Stimulated activated CD4-positive, alpha-beta T cell treated with anti-CD3 and anti-CD28 coated beads, Interleukin-4, amount 100 ng/mL, for 1 hour (primary cell): ENCODE measurements around the gene PIK3R2.
A peak's percentile ranks its signal among the peaks of the same experiment; 100 is the strongest.

ENCODE experiments used
- DNase-seq: peaks from one replicate; pipeline ENCODE4 v3.0.0-alpha.2; 2020

Gene PIK3R2

DNA sequence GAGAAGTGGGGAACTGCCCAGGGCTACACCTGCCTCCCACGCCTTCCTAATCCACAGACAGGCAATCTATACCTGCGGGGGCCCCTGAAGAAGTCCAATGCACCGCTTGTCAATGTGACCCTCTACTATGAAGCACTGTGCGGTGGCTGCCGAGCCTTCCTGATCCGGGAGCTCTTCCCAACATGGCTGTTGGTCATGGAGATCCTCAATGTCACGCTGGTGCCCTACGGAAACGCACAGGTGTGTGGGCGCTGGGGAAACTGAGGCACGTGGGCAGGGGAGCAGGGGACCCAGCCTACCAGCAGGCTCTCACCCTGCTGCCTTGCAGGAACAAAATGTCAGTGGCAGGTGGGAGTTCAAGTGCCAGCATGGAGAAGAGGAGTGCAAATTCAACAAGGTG lies 22.0 kb downstream of the PIK3R2 start:
- DNase-seq = no peak

DNA sequence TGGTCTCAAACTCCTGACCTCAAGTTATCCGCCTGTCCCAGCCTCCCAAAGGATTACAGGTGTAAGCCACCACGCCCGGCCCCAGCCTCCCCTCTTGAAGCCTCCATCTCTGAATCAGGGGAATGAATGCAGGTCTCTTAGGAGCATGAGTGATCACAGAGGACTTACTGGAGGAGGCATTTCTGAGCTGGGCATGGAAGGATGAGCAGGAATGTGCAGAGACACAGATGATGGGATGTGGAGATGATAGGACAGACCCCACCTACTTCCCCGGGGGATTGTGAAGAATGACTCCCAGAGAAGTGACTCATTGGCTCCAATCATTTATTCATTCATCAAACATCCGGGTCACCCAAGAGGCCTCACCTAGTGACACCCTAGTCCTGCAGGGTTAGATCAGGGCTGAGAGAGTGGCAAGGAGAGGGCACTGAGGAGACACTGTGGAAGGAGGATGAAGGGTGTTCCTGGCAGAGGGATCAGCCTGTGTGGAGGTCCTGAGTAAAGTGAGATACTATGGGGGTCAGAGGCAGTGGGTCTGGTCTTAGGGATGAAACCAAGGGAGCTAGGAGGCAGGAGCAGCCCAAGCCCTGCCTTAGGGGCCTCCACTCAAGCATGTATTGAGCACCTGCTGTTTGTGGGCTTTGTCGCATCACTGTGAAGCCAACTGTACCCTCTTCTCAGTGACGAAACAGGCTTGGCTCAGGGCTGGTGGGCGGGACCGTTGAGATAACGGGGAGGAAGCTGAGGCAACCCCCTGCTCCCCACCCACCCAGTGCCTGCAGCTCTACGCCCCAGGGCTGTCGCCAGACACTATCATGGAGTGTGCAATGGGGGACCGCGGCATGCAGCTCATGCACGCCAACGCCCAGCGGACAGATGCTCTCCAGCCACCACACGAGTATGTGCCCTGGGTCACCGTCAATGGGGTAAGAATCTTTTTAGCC lies 23.7 kb downstream of the PIK3R2 start:
- no peak for DNase-seq

DNA sequence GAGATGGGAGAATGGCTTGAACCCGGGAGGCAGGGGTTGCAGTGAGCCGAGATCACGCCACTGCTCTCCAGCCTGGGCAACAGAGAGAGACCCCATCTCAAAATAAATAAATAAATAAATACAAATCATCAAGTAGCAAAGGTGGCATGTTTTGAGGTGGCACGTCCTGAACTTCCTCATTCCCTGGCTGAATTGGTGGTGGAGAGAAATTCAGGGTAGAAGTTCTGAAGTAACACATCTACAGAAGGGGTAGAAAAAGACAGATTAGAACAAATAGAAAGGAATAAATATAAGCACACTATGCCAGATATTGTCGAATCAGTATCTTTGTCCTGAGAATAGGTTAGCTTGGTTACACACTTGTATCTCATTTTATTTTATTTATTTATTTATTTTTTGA lies 27.0 kb downstream of the PIK3R2 start:
- no peak for DNase-seq

DNA sequence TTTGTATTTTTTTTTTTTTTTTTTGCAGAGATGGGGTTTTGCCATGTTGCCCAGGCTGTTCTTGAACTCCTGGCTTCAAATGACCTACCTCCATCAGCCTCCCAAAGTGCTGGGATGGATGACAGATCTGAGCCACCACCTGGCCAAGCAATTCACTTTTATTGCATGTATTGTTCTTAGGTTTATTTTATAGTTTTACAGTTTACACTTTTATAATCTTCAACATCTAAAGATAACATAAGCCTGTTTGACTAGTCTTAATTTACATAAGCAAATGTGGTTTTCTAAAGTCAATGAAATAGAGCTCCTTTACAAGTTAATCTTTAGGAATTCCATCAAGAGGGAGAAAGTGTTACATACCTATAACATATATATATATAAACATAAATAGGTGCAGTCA lies 30.6 kb downstream of the PIK3R2 start:
- no peak for DNase-seq

DNA sequence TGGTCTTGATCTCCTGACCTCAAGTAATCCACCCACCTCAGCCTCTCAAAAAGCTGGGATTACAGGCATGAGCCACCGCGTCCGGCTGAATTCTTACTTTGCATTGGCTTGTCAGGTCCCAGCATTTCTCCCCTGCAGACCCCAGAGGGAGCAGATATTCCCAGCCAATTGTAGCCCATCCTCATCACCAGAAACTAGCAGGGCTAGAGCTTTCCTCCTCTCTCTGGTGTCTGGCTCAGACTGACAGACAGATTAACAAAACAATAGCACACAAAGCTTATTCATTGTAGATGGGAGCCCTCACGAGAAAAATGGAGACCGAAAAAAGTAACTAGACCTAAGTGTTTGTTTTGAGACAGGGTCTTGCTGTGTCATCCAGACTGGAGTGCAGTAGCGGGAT lies 32.6 kb downstream of the PIK3R2 start:
- DNase-seq = no peak

DNA sequence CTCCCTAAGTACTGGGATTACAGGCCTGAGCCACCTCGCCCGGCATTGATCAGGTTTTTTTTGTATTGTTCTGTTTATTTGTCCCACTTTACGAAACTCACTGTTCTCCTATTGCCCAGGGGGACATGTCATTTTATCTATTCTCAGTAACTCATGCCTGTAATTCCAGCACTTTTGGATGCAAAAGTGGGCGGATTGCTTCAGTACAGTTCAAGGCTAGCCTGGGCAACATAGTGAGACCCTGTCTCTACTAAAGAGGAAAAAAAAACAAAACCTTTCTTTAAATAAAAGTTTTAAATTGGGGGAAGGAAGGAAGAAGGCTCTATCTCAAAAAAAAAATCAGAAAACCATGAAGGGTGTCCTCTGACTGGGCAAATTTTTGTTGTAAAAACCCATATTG lies 37.3 kb downstream of the PIK3R2 start:
- DNase-seq = no peak

DNA sequence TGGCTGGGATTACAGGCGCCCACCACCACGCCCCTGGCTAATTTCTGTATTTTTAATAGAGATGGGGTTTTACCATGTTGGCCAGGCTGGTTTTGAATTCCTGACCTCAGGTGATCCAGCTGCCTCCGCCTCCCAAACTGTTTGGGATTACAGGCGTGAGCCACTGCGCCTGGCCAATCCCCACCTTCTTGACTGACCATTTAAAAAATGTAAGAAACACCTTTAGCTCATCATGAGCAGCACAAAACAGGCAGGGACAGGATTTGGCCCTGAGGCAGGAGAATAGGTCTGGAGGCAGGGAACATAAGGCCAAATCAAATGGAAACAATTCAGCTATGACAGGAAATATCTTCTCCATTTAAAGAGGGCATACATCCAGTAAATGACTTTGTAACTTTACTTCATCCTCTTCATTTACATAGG lies 38.7 kb downstream of the PIK3R2 start:
- no peak for DNase-seq

DNA sequence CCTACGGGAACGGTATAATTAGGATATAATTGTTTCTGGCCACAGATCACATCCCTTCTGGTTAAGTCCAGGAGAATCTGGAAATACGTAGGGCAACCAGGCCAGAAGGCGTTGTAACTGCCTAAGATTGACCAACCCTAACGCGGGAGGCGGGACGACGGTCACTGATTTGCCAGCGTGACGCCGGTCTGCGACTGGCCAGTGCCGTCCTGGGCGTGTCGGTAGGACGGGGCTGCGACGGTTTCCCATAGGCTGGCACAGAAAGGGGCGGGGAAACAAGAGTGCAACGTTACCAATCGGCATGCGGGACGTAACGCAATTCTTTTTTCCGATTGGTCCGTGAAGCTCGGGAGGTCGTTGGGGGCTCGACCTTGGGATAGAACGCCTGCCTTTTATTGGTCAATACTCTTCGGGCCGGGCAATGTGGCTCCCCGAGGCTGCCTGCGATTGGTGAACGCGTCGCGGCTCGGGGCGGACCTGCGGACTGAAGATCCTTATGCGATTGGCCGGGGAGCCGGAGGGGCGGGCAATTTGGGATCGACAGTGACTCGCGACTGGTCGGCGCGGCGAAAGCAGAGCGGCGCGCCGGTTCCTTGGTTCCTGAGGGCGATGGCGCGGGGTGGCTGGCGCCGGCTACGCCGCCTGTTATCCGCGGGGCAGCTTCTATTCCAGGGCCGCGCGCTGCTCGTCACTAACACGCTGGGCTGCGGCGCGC lies 39.9 kb downstream of the PIK3R2 start, which contains the start of gene MPV17L2:
MPV17L2 (plus strand) TSS at position 546 of the 715 bp plus-strand sequence; CDS start at position 610, 64 bp downstream.
- peak; percentile 98 for DNase-seq

DNA sequence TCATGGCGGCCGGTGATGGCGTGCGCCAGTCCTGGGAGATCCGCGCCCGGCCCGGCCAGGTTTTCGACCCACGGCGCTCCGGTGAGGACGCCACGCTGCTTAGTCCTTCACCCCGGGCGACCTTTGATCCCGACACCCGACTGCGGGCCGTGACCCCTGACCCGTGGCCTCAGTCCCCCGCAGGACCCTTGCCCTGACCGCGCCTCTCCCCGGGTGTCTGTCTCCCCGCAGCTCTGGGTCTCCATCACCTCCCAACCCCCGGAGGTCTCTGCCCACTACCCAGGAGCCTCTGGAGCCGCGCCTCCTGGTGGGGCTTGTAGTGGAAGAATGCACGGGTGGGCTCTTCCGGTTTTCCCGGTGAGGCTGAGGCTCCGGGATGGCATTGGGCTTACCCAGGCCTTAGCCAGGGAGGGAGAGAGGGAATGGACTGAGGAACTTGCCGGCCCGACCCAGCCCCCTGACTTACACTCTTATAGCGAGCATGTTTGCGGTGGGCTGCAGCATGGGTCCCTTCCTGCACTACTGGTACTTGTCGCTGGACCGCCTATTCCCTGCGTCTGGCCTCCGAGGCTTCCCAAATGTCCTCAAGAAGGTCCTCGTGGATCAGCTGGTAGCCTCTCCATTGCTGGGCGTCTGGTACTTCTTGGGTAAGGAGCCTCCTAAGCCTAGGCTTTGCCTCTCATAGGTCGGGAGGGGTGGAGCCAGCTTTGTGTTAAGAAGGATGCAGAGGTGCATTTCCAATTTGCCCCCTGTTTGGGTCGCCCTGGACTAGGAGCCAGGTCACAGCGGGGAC lies 40.6 kb downstream of the PIK3R2 start:
- DNase-seq = no peak

DNA sequence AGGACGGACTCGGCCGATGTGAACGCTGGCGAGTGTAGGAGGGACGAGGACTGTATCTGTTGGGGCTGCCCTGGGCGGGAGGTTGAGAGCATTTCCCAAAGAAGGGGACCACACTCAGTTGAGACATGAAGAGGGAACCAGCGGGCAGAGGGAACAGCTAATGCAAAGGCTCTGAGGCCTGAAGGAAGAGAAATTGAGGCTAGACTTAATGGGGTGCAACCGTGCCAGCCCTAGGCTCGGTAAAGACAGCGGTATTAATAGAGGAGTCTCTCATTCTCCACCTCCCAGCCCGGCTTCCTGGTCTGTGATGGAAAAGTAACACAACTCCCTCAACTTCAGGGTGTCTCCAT lies 41.2 kb downstream of the PIK3R2 start:
- DNase-seq = no peak

DNA sequence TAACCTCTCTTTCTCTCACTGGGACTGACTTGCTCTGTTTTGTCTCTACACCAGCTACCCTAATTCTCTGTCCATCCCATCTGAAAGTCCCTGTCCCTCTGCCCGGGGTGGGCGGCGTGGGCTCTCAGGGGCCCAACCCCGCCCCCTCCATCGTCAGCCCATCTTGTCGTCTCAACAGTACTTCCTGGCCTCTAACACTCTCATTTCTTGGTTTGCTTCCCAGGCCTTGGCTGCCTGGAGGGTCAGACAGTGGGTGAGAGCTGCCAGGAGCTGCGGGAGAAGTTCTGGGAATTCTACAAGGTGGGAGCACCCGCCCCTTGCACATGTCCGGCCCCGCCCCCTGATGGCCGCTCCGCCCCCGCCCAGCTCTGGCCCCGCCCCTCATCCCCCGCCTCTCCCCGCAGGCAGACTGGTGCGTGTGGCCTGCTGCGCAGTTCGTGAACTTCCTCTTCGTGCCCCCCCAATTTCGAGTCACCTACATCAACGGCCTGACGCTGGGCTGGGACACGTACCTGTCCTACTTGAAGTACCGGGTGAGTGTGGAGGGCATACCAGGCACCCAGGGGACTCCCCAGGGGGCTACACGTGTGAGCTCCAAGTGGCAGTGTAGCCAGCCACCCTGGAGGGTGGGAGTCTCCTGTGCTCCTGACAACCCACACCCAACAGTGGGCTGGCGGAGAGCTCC lies 41.7 kb downstream of the PIK3R2 start:
- peak; percentile 43 for DNase-seq

DNA sequence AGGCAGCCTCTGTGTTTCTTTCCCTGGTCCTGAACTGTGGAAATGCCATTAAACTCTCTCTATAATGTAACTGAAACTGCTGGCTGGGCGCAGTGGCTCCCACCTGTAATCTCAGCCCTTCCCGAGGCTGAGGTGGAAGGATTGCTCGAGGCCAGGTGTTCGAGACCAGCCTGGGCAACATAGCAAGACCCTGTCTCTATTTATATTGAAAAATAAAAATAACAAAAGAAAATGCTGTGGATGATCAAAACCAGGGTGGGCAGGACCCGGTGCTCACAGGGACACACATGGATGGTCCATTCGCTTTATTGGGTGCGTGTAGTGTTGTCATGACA lies 43.5 kb downstream of the PIK3R2 start:
- no peak for DNase-seq

DNA sequence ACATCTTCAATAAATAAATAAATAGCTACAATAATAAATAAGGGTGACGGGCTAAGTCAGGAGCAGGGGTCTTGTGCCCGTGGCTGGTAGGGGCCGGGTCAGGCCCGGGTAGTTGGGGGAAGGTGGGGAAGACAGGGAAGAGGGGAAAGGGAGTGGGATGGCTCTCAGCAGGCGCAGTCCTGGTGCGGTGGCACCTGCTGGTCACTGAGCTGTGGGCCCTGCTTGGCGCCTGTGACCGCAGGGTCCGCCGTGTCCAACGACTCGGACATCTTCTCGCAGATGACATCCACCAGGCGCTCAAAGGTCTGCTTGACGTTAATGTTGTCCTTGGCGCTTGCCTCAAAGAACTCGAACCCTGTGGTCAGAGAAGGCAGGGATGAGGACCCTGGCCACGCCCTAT lies 44.3 kb downstream of the PIK3R2 start:
- DNase-seq = no peak

DNA sequence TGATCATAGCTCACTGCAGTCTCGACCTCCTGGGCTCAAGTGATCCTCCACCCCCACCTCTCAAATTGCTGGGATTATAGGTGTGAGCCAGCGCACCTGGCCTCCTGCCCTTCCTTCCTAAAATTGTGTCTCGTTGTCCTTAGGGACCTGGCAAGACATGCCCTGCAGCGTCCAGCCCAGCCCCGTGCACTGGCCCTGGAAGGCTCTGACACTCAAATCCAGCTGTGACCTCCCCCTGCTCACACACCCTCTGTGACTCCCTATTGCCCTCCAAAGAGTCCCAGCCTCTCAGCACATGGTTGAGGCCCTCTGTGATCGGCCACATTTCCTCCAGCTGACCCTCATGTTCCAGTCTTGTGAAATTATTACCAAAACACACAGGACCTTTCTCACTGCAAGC lies 45.0 kb downstream of the PIK3R2 start:
- DNase-seq = no peak

DNA sequence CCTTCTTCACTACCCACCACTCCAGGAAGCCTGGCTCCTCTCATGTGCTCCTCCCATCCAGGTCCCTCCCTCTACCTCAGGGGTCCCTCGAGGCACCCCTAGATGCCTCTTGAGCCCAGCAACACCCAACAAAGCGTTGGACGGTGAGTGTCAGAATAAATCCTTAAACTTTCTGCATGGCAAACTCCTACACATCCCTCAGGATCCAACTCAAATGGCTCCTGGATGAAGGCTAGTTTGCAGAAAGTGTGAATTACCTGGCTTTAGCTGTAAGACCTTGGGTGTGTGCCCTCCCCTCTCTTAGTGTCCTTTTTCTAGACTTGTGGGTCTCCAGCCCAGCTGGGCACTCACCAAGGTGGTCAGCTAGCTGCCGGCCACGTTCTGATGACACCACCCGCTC lies 45.4 kb downstream of the PIK3R2 start:
- no peak for DNase-seq

DNA sequence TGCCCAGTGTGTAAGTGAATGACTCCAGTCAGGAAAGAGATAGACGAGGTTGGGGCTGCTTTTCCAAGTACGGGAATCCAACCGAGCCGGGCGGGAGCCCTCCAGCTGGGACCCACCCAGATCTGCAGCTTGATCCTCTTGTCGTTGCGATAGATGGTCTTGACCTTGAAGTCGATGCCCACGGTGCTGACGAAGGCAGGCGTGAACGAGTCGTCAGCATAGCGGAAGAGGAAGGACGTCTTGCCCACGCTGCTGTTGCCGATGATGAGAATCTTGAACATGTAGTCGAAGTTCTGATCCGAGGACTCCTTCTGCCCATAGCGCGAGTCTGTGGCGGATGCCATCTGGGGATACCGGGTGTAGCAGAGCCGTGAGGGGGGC lies 49.4 kb downstream of the PIK3R2 start:
- DNase-seq = no peak

DNA sequence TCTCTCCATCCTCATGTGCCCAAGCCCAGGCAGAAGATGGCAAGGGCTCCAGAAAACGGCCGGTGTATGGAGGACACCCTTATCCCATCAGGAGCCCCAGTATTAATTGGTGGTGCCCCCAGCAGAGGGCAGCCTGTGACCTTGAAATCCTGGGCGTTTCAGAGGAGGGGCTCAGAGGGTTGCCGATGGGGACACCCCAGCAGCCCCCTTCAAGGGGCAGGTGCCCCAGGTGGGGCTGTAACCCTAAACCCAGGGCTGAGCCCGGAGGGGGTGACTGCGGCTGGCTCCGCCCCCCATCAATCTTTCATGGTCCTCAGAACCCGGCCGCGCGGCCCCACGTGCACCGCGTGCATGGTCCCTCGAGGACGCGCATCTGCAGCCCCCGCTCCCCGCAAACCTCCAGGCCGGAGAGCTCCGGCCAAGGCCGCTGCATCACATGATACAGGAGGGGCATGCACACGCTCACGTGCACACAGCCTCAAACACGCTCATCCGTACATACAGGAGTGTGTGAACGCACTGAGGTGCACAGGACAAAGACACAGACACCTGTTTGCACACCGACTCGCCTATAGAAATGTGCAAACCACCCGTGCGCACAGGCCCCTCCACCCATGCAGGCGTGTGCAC lies 49.9 kb downstream of the PIK3R2 start:
- no peak for DNase-seq

DNA sequence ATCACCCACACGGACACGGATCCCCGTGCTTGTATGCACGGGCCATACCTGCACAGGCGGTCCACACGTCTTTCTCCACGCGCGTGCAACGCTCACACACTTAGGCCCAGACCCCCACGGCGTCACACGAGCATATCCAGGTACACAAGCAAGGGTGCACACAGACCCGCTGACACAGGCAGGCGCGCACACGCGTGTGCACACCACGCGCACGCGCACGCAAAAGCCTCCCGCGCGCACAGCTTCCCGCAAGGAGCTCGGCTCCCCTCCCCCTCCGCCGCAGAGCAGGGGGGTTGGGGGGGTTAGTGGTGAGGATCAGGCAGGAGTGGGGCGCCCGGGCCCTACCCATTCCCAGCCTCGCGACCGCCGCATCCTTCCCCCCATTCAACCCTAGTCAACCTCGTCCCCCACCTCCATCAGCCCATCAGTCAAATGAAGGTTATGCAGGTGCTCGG lies 50.5 kb downstream of the PIK3R2 start:
- peak; percentile 49 for DNase-seq

DNA sequence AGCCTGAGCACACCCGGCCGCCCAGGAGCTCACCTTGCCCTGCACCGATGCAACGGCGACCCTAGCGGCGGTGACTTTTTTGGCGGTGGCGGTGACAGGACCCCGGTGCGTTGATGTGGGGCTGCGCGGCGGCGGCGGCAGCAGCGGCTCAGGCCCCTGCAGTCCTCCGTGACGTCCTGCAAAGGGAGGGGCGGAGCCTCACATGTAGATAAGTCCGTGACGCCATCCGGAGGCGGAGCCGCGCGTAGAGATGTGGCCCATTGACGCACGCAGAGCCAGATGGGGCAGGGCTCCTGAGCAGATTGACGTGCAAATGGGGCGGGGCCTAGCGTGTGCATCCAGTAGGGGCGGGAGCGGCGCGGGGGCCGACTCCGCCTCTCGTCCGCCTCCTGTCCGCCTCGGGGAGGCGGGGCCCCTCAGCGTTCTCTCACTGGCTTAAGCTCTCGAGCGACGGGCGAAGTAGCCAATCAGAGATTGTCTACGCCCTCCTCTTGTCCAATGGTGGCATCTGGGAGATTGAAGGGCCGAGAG lies 51.0 kb downstream of the PIK3R2 start, which contains the start of gene RAB3A:
RAB3A (minus strand) TSS at position 180 of the 531 bp plus-strand sequence. CDS start 1,302 bp downstream, outside the sequence.
- peak; percentile 99 for DNase-seq

DNA sequence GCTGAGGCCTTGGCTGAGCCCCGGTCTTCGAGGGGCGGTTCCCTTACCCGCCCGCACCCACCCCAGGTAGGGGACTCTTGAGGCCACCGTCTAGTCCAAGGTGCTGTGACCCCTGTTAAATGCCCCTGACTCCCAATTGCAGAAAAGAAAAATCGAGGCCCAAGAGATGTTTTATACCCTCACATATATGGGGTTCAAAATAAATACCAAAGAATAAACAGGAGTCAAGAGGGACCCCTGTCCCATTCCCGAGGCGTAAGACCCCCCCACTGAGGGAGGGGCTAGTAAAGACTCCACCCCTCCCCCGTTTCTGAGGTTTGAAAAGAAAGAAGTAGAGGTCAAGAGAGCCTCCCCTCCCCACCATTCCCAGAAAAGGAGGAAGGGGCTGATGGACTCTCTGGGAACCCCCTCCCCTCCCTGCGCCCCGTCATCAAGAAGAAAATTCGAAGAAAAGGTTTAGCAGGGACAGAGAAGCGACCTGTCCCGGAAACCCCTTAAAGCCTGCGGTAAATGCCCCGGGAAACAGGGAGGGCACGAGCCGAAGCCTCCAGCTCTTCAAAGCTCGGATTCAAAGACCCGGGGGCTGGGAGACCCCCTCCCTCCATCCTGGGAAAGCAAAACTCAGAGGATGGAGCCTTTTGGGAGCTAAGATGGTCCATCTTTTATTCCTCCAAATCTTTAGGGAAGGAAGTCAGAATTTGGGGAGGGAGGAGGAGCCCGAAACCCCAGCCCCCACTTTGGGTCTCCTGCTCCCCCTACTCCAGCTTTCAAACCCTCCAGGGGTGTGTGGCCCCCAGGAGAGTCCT lies 51.6 kb downstream of the PIK3R2 start:
- peak; percentile 48 for DNase-seq
